ENCODE measurements around the gene RASSF3.

GRCh38 chr12:64610660-64611340 is 505 bp downstream of the RASSF3 start:
- TF ChIP-seq CTCF (IDR thresholded peaks at IDR 0.05) = no peak
- TF ChIP-seq POLR2A (IDR thresholded peaks at IDR 0.05) = no peak
- TF ChIP-seq EP300 (IDR thresholded peaks at IDR 0.05) = no peak
